ENCODE measurements around the gene MAVS. TPM values are rescaled to one million over a fixed set of nuclear protein-coding genes. Genes with fewer than 3 reads are reported as not detected.

The MAVS gene
- total and polyA plus RNA-seq, 2 donors (not counting 1 experiment from before 2014, with no cell fraction given) = 14.4 to 15.9 TPM

DNA sequence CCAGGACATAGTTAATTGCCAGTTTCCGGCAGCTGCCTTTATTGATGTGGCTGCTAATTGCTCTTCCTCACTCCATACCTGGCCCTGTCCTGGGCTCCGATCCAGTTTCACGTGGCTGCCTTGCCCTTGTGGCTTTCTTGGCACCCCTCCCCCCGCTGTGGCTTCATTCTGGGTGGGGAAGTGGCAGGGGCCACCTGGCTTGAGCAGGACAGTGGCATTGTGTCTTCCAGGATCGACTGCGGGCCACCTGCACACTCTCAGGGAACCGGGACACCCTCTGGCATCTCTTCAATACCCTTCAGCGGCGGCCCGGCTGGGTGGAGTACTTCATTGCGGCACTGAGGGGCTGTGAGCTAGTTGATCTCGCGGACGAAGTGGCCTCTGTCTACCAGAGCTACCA, 10.8 kb downstream of the MAVS start:
- DNase-seq (ENCODE audit: low read depth in 2 of 2) = no peak
- Histone ChIP-seq H3K4me2 (ENCODE audit: extremely low read depth, insufficient read depth, low read length) (no peak overlapping the region), H3K27ac (ENCODE audit: insufficient read depth, low read length) (no peak overlapping the region), H3K27me3 (ENCODE audit: control insufficient read depth, insufficient read depth, low read length) (no peaks in the 10 kb centered on the region), H3K79me2 (ENCODE audit: control insufficient read depth, insufficient read depth, low read length) (peaks cover under 1% of the 10 kb centered on the region), H3K4me3 (replicated peaks in 1 of 4; ENCODE audit: control extremely low read depth in 1 of 4, insufficient read depth in 1 of 4, low read depth in 3 of 4, low read length in 4 of 4) (no peak overlapping the region), H3K4me1 (ENCODE audit: control insufficient read depth, extremely low read depth, insufficient read depth, low read length) (no peaks in the 10 kb centered on the region), H3K9ac (ENCODE audit: insufficient read depth, low read length) (no peak overlapping the region), H3K9me3 (ENCODE audit: control insufficient read depth, insufficient read depth, low read depth, low read length) (no peaks in the 10 kb centered on the region), H3K36me3 (ENCODE audit: control insufficient read depth, insufficient read depth, low read length) (peaks cover 24% of the 10 kb centered on the region), H2AFZ (ENCODE audit: low read length) (no peak overlapping the region), H4K20me1 (ENCODE audit: control insufficient read depth, extremely low read depth, insufficient read depth, low read length) (no peaks in the 10 kb centered on the region)
- no peak for TF ChIP-seq EZH2 (IDR thresholded peaks at IDR 0.05; ENCODE audit: low read length, missing control alignments)
- TF ChIP-seq, protein P1, sequence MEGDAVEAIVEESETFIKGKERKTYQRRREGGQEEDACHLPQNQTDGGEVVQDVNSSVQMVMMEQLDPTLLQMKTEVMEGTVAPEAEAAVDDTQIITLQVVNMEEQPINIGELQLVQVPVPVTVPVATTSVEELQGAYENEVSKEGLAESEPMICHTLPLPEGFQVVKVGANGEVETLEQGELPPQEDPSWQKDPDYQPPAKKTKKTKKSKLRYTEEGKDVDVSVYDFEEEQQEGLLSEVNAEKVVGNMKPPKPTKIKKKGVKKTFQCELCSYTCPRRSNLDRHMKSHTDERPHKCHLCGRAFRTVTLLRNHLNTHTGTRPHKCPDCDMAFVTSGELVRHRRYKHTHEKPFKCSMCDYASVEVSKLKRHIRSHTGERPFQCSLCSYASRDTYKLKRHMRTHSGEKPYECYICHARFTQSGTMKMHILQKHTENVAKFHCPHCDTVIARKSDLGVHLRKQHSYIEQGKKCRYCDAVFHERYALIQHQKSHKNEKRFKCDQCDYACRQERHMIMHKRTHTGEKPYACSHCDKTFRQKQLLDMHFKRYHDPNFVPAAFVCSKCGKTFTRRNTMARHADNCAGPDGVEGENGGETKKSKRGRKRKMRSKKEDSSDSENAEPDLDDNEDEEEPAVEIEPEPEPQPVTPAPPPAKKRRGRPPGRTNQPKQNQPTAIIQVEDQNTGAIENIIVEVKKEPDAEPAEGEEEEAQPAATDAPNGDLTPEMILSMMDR (conservative IDR thresholded peaks at IDR 0.05 in 1 of 2, IDR thresholded peaks at IDR 0.05 in 1 of 2; ENCODE audit: low read depth in 1 of 2, low read length in 2 of 2) = no peak

DNA sequence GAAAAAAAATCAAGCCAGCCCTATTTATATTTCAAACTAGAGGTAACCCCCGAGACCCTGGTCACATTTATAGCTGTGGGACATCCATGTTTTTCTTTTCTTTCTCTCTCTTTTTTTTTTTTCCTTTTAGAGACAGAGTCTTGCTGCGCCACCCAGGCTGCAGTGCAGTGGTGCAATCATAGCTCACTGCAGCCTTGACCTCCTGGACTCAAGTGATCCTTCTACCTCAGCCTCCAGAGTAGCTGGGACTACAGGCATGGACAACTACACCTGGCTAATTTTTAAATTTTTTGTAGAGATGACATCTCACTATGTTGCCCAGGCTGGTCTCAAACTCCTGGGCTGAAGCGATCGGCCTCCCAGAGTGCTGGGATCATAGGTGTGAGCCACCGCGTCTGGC, 12.1 kb downstream of the MAVS start:
- DNase-seq (ENCODE audit: low read depth in 2 of 2) = no peak
- no peak overlapping the region for H3K4me3 ChIP-seq (replicated peaks in 1 of 4; ENCODE audit: control extremely low read depth in 1 of 4, insufficient read depth in 1 of 4, low read depth in 3 of 4, low read length in 4 of 4)
- no peak overlapping the region for H2AFZ ChIP-seq (ENCODE audit: low read length)
- no peak overlapping the region for H3K27ac ChIP-seq (ENCODE audit: insufficient read depth, low read length)
- H4K20me1 ChIP-seq (ENCODE audit: control insufficient read depth, extremely low read depth, insufficient read depth, low read length) = no peaks in the 10 kb centered on the region
- peaks cover 36% of the 10 kb centered on the region for H3K36me3 ChIP-seq (ENCODE audit: control insufficient read depth, insufficient read depth, low read length)
- no peaks in the 10 kb centered on the region for H3K27me3 ChIP-seq (ENCODE audit: control insufficient read depth, insufficient read depth, low read length)
- no peaks in the 10 kb centered on the region for H3K4me1 ChIP-seq (ENCODE audit: control insufficient read depth, extremely low read depth, insufficient read depth, low read length)
- no peaks in the 10 kb centered on the region for H3K79me2 ChIP-seq (ENCODE audit: control insufficient read depth, insufficient read depth, low read length)
- H3K9me3 ChIP-seq (ENCODE audit: control insufficient read depth, insufficient read depth, low read depth, low read length) = no peaks in the 10 kb centered on the region
- H3K4me2 ChIP-seq (ENCODE audit: extremely low read depth, insufficient read depth, low read length) = no peak overlapping the region
- no peak overlapping the region for H3K9ac ChIP-seq (ENCODE audit: insufficient read depth, low read length)
- no peak for TF ChIP-seq EZH2 (IDR thresholded peaks at IDR 0.05; ENCODE audit: low read length, missing control alignments)
- TF ChIP-seq, protein P1 (conservative IDR thresholded peaks at IDR 0.05 in 1 of 2, IDR thresholded peaks at IDR 0.05 in 1 of 2; ENCODE audit: low read depth in 1 of 2, low read length in 2 of 2) = no peak

DNA sequence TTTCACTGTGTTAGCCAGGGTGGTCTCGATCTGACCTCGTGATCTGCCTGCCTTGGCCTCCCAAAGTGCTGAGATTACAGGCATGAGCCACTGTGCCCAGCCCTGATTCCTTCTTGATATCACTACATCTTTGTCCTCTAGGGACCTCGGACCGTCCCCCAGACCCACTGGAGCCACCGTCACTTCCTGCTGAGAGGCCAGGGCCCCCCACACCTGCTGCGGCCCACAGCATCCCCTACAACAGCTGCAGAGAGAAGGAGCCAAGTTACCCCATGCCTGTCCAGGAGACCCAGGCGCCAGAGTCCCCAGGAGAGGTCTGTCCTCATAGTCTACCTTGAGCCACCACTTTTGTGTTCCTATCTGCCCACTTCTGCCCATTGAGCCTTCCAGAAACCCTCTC, 14.6 kb downstream of the MAVS start:
- Histone ChIP-seq H3K9me3 (ENCODE audit: control insufficient read depth, insufficient read depth, low read depth, low read length) (no peaks in the 10 kb centered on the region), H3K79me2 (ENCODE audit: control insufficient read depth, insufficient read depth, low read length) (no peaks in the 10 kb centered on the region), H4K20me1 (ENCODE audit: control insufficient read depth, extremely low read depth, insufficient read depth, low read length) (no peaks in the 10 kb centered on the region), H3K36me3 (ENCODE audit: control insufficient read depth, insufficient read depth, low read length) (peaks cover 43% of the 10 kb centered on the region), H3K4me2 (ENCODE audit: extremely low read depth, insufficient read depth, low read length) (no peak overlapping the region), H3K9ac (ENCODE audit: insufficient read depth, low read length) (no peak overlapping the region), H3K27ac (ENCODE audit: insufficient read depth, low read length) (no peak overlapping the region), H3K4me1 (ENCODE audit: control insufficient read depth, extremely low read depth, insufficient read depth, low read length) (no peaks in the 10 kb centered on the region), H3K27me3 (ENCODE audit: control insufficient read depth, insufficient read depth, low read length) (no peaks in the 10 kb centered on the region), H3K4me3 (replicated peaks in 1 of 4; ENCODE audit: control extremely low read depth in 1 of 4, insufficient read depth in 1 of 4, low read depth in 3 of 4, low read length in 4 of 4) (no peak overlapping the region), H2AFZ (ENCODE audit: low read length) (no peak overlapping the region)
- TF ChIP-seq, protein P1 (conservative IDR thresholded peaks at IDR 0.05 in 1 of 2, IDR thresholded peaks at IDR 0.05 in 1 of 2; ENCODE audit: low read depth in 1 of 2, low read length in 2 of 2) = no peak
- no peak for TF ChIP-seq EZH2 (IDR thresholded peaks at IDR 0.05; ENCODE audit: low read length, missing control alignments)
- DNase-seq (ENCODE audit: low read depth in 2 of 2) = no peak

Data from fibroblast of lung (primary cell).